ENCODE results near the gene TXNDC11. TPM values are rescaled to one million over a fixed set of nuclear protein-coding genes. Genes with fewer than 3 reads are reported as not detected.

Gene TXNDC11
- polyA plus RNA-seq, 1 donor (not counting 4 experiments of a cell fraction or from before 2014, with no cell fraction given), result 35.9 TPM

GRCh38 chr16:11665071-11665491 lies 77.6 kb downstream of the TXNDC11 start:
- Histone ChIP-seq H3K9me1 (ENCODE audit: control insufficient read depth, extremely low read depth, insufficient read depth, low read length) (no peaks in the 10 kb centered on the region), H2AFZ (ENCODE audit: control insufficient read depth, low read length) (no peak overlapping the region)
- dilution Hi-C loops (cut with MboI; ENCODE audit: extremely low pct_ligation_motif_present, low sequenced_read_pairs), result no loop called here

GRCh38 chr16:11662582-11662981 lies 80.1 kb downstream of the TXNDC11 start:
- Histone ChIP-seq H3K79me2 (ENCODE audit: control insufficient read depth, insufficient read depth, low read length) (no peaks in the 10 kb centered on the region), H3K4me2 (ENCODE audit: control insufficient read depth, extremely low read depth, insufficient read depth, low read depth, low read length) (no peak overlapping the region), H4K20me1 (ENCODE audit: control insufficient read depth, extremely low read depth, insufficient read depth, low read length) (no peaks in the 10 kb centered on the region), H2AFZ (ENCODE audit: control insufficient read depth, low read length) (no peak overlapping the region), H3K27me3 (ENCODE audit: control insufficient read depth, extremely low read depth, insufficient read depth, low read length) (no peaks in the 10 kb centered on the region), H3K9ac (ENCODE audit: control insufficient read depth, extremely low read depth, insufficient read depth, low read length) (no peak overlapping the region), H3K36me3 (ENCODE audit: control insufficient read depth in 2 of 2, extremely low read depth in 1 of 2, insufficient read depth in 2 of 2, low read length in 2 of 2) (no peaks in the 10 kb centered on the region), H3K4me3 (ENCODE audit: control insufficient read depth in 2 of 3, extremely low read depth in 1 of 3, insufficient read depth in 2 of 3, low read depth in 1 of 3, low read length in 3 of 3) (no peak overlapping the region), H3K27ac (ENCODE audit: control insufficient read depth, insufficient read depth, low read length) (no peak overlapping the region), H3K9me3 (ENCODE audit: control insufficient read depth, low read depth, low read length) (no peaks in the 10 kb centered on the region), H3K9me1 (ENCODE audit: control insufficient read depth, extremely low read depth, insufficient read depth, low read length) (no peaks in the 10 kb centered on the region), H3K4me1 (ENCODE audit: control insufficient read depth, extremely low read depth, insufficient read depth, low read length) (peaks cover 18% of the 10 kb centered on the region)
- no peak for TF ChIP-seq CTCF (optimal IDR thresholded peaks at IDR 0.05 in 1 of 3, IDR thresholded peaks at IDR 0.05 in 1 of 3, conservative IDR thresholded peaks at IDR 0.05 in 1 of 3; ENCODE audit: extremely low read depth in 1 of 3, insufficient read depth in 2 of 3, low read length in 3 of 3)
- no peak for TF ChIP-seq EZH2 (IDR thresholded peaks at IDR 0.05; ENCODE audit: low read length)
- no peak for DNase-seq (ENCODE audit: low read depth, low spot score)
- dilution Hi-C loops (cut with MboI; ENCODE audit: extremely low pct_ligation_motif_present, low sequenced_read_pairs), result no loop called here
- no peak for FAIRE-seq

More at GRCh38 chr16:11665071-11665491, 77.6 kb downstream of the TXNDC11 start:
- Histone ChIP-seq H3K27ac (ENCODE audit: control insufficient read depth, insufficient read depth, low read length) (no peak overlapping the region), H3K4me3 (ENCODE audit: control insufficient read depth in 2 of 3, extremely low read depth in 1 of 3, insufficient read depth in 2 of 3, low read depth in 1 of 3, low read length in 3 of 3) (no peak overlapping the region), H3K9ac (ENCODE audit: control insufficient read depth, extremely low read depth, insufficient read depth, low read length) (no peak overlapping the region), H3K4me2 (ENCODE audit: control insufficient read depth, extremely low read depth, insufficient read depth, low read depth, low read length) (no peak overlapping the region), H3K27me3 (ENCODE audit: control insufficient read depth, extremely low read depth, insufficient read depth, low read length) (no peaks in the 10 kb centered on the region), H3K9me3 (ENCODE audit: control insufficient read depth, low read depth, low read length) (no peaks in the 10 kb centered on the region), H3K79me2 (ENCODE audit: control insufficient read depth, insufficient read depth, low read length) (peaks cover 2% of the 10 kb centered on the region), H3K4me1 (ENCODE audit: control insufficient read depth, extremely low read depth, insufficient read depth, low read length) (no peaks in the 10 kb centered on the region), H3K36me3 (ENCODE audit: control insufficient read depth in 2 of 2, extremely low read depth in 1 of 2, insufficient read depth in 2 of 2, low read length in 2 of 2) (no peaks in the 10 kb centered on the region), H4K20me1 (ENCODE audit: control insufficient read depth, extremely low read depth, insufficient read depth, low read length) (no peaks in the 10 kb centered on the region)
- DNase-seq (ENCODE audit: low read depth, low spot score) (no peak), FAIRE-seq (no peak)
- TF ChIP-seq CTCF (optimal IDR thresholded peaks at IDR 0.05 in 1 of 3, IDR thresholded peaks at IDR 0.05 in 1 of 3, conservative IDR thresholded peaks at IDR 0.05 in 1 of 3; ENCODE audit: extremely low read depth in 1 of 3, insufficient read depth in 2 of 3, low read length in 3 of 3) (no peak), EZH2 (IDR thresholded peaks at IDR 0.05; ENCODE audit: low read length) (no peak)
